Calu3 (cell line): ENCODE results near the gene SH3BP5L. TPM values are rescaled to one million over a fixed set of nuclear protein-coding genes. Genes with fewer than 3 reads are reported as not detected.
A peak's percentile ranks its signal among the peaks of the same experiment; 100 is the strongest.

Experiments used
- BruUV-seq: library from RNA; stranded (reverse); fragments of 400-500 nt; replicated peaks from 2 replicates; lab custom pipeline; 2021; lab: Mats Ljungman, UMichigan
- CTCF ChIA-PET: fragments of 300-600 bp; sonication (Branson Sonifier 250); formaldehyde crosslinking; loops from one replicate; lab custom pipeline; 2022; ENCODE audit warnings: antibody characterized with exemption; lab: Charles Lee
- DNase-seq: peaks from one replicate; pipeline ENCODE4 v3.0.0; 2022
- H3K27ac Mint-ChIP-seq: one replicate; pipeline ENCODE4 v1.8.0; 2022; ENCODE audit warnings: mixed read lengths; ENCODE audit not compliant: unreplicated experiment
- H3K27me3 Mint-ChIP-seq: one replicate; pipeline ENCODE4 v1.8.0; 2022; ENCODE audit warnings: mixed read lengths; ENCODE audit not compliant: unreplicated experiment
- H3K36me3 Mint-ChIP-seq: one replicate; pipeline ENCODE4 v1.8.0; 2022; ENCODE audit warnings: mild to moderate bottlenecking, moderate library complexity, mixed read lengths; ENCODE audit not compliant: insufficient read depth, unreplicated experiment
- H3K4me1 Mint-ChIP-seq: one replicate; pipeline ENCODE4 v1.8.0; 2022; ENCODE audit warnings: mild to moderate bottlenecking, low read depth, mixed read lengths; ENCODE audit not compliant: unreplicated experiment
- H3K4me3 Mint-ChIP-seq: one replicate; pipeline ENCODE4 v1.8.0; 2022; ENCODE audit warnings: mild to moderate bottlenecking, low read depth, moderate library complexity, mixed read lengths; ENCODE audit not compliant: unreplicated experiment
- H3K9me3 Mint-ChIP-seq: one replicate; pipeline ENCODE4 v1.8.0; 2022; ENCODE audit warnings: low read depth, mixed read lengths; ENCODE audit not compliant: unreplicated experiment
- CTCF ChIP-seq: fragments of 200-600 bp; IDR thresholded peaks from one replicate; pipeline ENCODE4 v1.8.0; 2022; ENCODE audit warnings: antibody characterized with exemption; ENCODE audit not compliant: unreplicated experiment
- intact Hi-C: fragments of 100-400 bp; cut with micrococcal nuclease; formaldehyde crosslinking; loops from one replicate; pipeline ENCODE4 v1.10.0; 2022; ENCODE audit not compliant: unreplicated experiment
- total RNA-seq: library from RNA; stranded (reverse); gene quantifications from 2 replicates; pipeline ENCODE4 v1.2.3, GENCODE V29; 2022

SH3BP5L gene
- total RNA-seq, 1 experiment from 2014 or later: 27.1 TPM

GRCh38 chr1:248815407-248816034 is 10.2 kb downstream of the SH3BP5L start:
- intact Hi-C loops: no loop called here
- Mint-ChIP-seq H3K36me3 (peaks cover 48% of the 10 kb centered on the region), H3K4me3 (no peak overlapping the region), H3K27me3 (no peaks in the 10 kb centered on the region), H3K4me1 (no peaks in the 10 kb centered on the region), H3K9me3 (peaks cover 3% of the 10 kb centered on the region), H3K27ac (no peak overlapping the region)
- no peak for DNase-seq
- CTCF ChIA-PET: no interaction called here
- no TSS peak for BruUV-seq
- no peak for TF ChIP-seq CTCF

GRCh38 chr1:248814351-248814750 is 11.4 kb downstream of the SH3BP5L start:
- H3K27ac Mint-ChIP-seq: no peak overlapping the region
- H3K27me3 Mint-ChIP-seq: no peaks in the 10 kb centered on the region
- no peak overlapping the region for H3K4me3 Mint-ChIP-seq
- no TSS peak for BruUV-seq
- no peak for DNase-seq
- H3K36me3 Mint-ChIP-seq: peaks cover 53% of the 10 kb centered on the region
- H3K9me3 Mint-ChIP-seq: peaks cover 3% of the 10 kb centered on the region
- H3K4me1 Mint-ChIP-seq: no peaks in the 10 kb centered on the region
- CTCF ChIA-PET: no interaction called here
- intact Hi-C loops: no loop called here
- no peak for TF ChIP-seq CTCF

DNA sequence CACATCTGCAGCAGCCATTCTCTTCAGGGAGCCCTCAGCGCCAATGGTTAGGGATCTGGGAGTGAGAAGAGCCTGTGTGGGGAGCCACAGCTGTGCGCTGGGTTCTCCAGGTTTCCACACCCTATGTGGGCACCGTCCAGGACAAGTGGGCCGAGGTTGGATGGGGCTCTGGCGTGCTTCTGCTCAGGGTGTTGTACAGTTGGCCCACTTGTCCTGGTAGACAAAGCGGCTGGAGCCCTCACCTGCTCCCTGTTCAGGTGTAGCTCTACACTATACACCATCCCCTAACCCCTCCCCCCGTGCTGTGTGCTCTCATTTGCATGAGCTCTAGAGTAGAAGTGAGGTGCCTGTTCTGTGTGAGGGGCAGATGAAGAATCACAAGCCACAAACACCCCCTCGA is 12.2 kb downstream of the SH3BP5L start:
- Mint-ChIP-seq H3K27ac (no peak overlapping the region), H3K27me3 (no peaks in the 10 kb centered on the region), H3K4me3 (no peak overlapping the region), H3K36me3 (peaks cover 53% of the 10 kb centered on the region), H3K4me1 (no peaks in the 10 kb centered on the region), H3K9me3 (peaks cover 3% of the 10 kb centered on the region)
- no peak for DNase-seq
- CTCF ChIA-PET: no interaction called here
- intact Hi-C loops: no loop called here
- no peak for TF ChIP-seq CTCF
- BruUV-seq: no TSS peak

GRCh38 chr1:248812736-248813425 is 12.8 kb downstream of the SH3BP5L start:
- intact Hi-C loops: no loop called here
- Mint-ChIP-seq H3K4me1 (no peaks in the 10 kb centered on the region), H3K4me3 (no peak overlapping the region), H3K9me3 (peaks cover 3% of the 10 kb centered on the region), H3K27ac (peak overlapping the region; percentile 43), H3K27me3 (no peaks in the 10 kb centered on the region), H3K36me3 (peaks cover 47% of the 10 kb centered on the region)
- TF ChIP-seq CTCF: no peak
- no TSS peak for BruUV-seq
- no peak for DNase-seq
- CTCF ChIA-PET: no interaction called here
